Urothelium cell line (cell line): Measurements from ENCODE around the gene IQCB1.
"Not testable (repeated sequence)": the region's sequence is repeated elsewhere in the genome, so short reads cannot be mapped to it uniquely, and the experiment has no call there.

Source experiments
- DNase-seq: peaks from one replicate; pipeline ENCODE4 v3.0.0; 2011; ENCODE audit warnings: low spot score, mixed read lengths
- FAIRE-seq: peaks from 2 replicates; lab custom pipeline; 2011; peaks lifted over from hg19 to GRCh38; lab: Jason Lieb, UNC

The IQCB1 gene

GRCh38 chr3:121834671-121835464, at the start of gene IQCB1, which contains the start of gene EAF2:
Gene IQCB1, minus strand, starts transcription at chr3:121835060. Its CDS starts 6,100 bp downstream, at chr3:121828960.
Gene EAF2, plus strand, starts transcription at chr3:121835209. Its CDS starts 77 bp downstream, at chr3:121835286.
- peak; percentile 84 for FAIRE-seq
- peak; percentile 99 for DNase-seq

- no peak for FAIRE-seq
These were observed 48.6 kb upstream of the IQCB1 start for GRCh38 chr3:121883507-121883906.

GRCh38 chr3:121878411-121878810, 43.6 kb upstream of the IQCB1 start:
- DNase-seq, result no peak

More at GRCh38 chr3:121883507-121883906, 48.6 kb upstream of the IQCB1 start:
- peak; percentile 23 for DNase-seq

GRCh38 chr3:121871430-121871829, 36.6 kb upstream of the IQCB1 start:
- FAIRE-seq (no peak), DNase-seq (no peak)

More at GRCh38 chr3:121878411-121878810, 43.6 kb upstream of the IQCB1 start:
- no peak for FAIRE-seq

- no peak for DNase-seq
- no peak for FAIRE-seq
These were observed 35.9 kb upstream of the IQCB1 start for GRCh38 chr3:121870717-121871116.

- DNase-seq, result no peak
- no peak for FAIRE-seq
These were observed 34.9 kb upstream of the IQCB1 start for GRCh38 chr3:121869736-121870135.

- DNase-seq (no peak), FAIRE-seq (no peak)
These were observed 28.9 kb upstream of the IQCB1 start for GRCh38 chr3:121863801-121864200.

- DNase-seq, FAIRE-seq: not testable (repeated sequence)
These were observed 28.4 kb upstream of the IQCB1 start for GRCh38 chr3:121863247-121863646.

GRCh38 chr3:121857778-121858177, 22.9 kb upstream of the IQCB1 start:
- FAIRE-seq, result not testable (repeated sequence)

GRCh38 chr3:121855555-121855954, 20.7 kb upstream of the IQCB1 start:
- no peak for FAIRE-seq
- DNase-seq, result no peak

More at GRCh38 chr3:121857778-121858177, 22.9 kb upstream of the IQCB1 start:
- not testable (repeated sequence) for DNase-seq

- no peak for DNase-seq
- no peak for FAIRE-seq
These were observed 17.4 kb upstream of the IQCB1 start for GRCh38 chr3:121852256-121852655.

- FAIRE-seq (no peak), DNase-seq (no peak)
These were observed 10.0 kb upstream of the IQCB1 start for GRCh38 chr3:121844892-121845291.

GRCh38 chr3:121839962-121840361, 5.1 kb upstream of the IQCB1 start:
- FAIRE-seq (no peak), DNase-seq (no peak)

GRCh38 chr3:121836481-121836880, 1.6 kb upstream of the IQCB1 start:
- FAIRE-seq (no peak), DNase-seq (no peak)

- FAIRE-seq, result no peak
These were observed 1.2 kb upstream of the IQCB1 start for GRCh38 chr3:121836064-121836463.

GRCh38 chr3:121835465-121835801, 573 bp upstream of the IQCB1 start:
- FAIRE-seq (no peak), DNase-seq (no peak)

More at GRCh38 chr3:121836064-121836463, 1.2 kb upstream of the IQCB1 start:
- no peak for DNase-seq

- no peak for FAIRE-seq
- peak; percentile 17 for DNase-seq
These were observed 646 bp downstream of the IQCB1 start for GRCh38 chr3:121834157-121834670.

GRCh38 chr3:121822973-121823372, 11.9 kb downstream of the IQCB1 start:
- FAIRE-seq (no peak), DNase-seq (no peak)

- no peak for DNase-seq
- no peak for FAIRE-seq
These were observed 13.2 kb downstream of the IQCB1 start for GRCh38 chr3:121821421-121822199.

- FAIRE-seq (no peak), DNase-seq (no peak)
These were observed 15.6 kb downstream of the IQCB1 start for GRCh38 chr3:121819236-121819635.

- no peak for DNase-seq
- no peak for FAIRE-seq
These were observed 16.3 kb downstream of the IQCB1 start for GRCh38 chr3:121818578-121818977.
